Measurements from ENCODE around the gene ITPRID1. TPM values are rescaled to one million over a fixed set of nuclear protein-coding genes. Genes with fewer than 3 reads are reported as not detected.

ITPRID1 gene
- total and polyA plus RNA-seq, 10 of the 15 experiments (the other 5 are each of a cell fraction or from before 2014, with no cell fraction given) = 0.06 TPM; not detected in 9

DNA sequence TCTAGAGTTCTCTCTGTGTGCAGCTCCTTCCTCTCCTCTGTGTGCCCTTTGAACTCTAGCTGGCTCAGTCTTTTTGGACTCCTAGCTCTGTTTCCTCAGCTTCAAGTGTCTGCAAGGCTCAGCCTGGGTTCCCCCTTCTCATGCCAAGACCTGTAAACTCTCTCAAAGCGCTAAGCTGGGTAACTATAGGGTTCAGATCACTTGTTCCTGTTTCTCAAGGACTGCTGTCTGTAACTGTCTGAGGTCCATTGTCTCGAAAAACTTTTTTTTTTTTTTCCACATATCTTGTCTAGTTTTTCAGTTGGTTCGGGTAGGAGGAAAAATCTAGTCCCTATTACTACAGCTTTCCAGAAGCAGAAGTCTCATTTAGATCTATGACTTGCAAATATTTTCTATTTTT is 126.5 kb downstream of the ITPRID1 start (continued):
- TF ChIP-seq, protein P1, sequence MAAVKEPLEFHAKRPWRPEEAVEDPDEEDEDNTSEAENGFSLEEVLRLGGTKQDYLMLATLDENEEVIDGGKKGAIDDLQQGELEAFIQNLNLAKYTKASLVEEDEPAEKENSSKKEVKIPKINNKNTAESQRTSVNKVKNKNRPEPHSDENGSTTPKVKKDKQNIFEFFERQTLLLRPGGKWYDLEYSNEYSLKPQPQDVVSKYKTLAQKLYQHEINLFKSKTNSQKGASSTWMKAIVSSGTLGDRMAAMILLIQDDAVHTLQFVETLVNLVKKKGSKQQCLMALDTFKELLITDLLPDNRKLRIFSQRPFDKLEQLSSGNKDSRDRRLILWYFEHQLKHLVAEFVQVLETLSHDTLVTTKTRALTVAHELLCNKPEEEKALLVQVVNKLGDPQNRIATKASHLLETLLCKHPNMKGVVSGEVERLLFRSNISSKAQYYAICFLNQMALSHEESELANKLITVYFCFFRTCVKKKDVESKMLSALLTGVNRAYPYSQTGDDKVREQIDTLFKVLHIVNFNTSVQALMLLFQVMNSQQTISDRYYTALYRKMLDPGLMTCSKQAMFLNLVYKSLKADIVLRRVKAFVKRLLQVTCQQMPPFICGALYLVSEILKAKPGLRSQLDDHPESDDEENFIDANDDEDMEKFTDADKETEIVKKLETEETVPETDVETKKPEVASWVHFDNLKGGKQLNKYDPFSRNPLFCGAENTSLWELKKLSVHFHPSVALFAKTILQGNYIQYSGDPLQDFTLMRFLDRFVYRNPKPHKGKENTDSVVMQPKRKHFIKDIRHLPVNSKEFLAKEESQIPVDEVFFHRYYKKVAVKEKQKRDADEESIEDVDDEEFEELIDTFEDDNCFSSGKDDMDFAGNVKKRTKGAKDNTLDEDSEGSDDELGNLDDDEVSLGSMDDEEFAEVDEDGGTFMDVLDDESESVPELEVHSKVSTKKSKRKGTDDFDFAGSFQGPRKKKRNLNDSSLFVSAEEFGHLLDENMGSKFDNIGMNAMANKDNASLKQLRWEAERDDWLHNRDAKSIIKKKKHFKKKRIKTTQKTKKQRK (IDR thresholded peaks at IDR 0.05; ENCODE audit: low read depth, low read length) = no peak
- TF ChIP-seq NFYB (IDR thresholded peaks at IDR 0.05; ENCODE audit: insufficient read depth, low read depth, low read length) (no peak), NR2F1 (conservative IDR thresholded peaks at IDR 0.05) (no peak), TCF3 (IDR thresholded peaks at IDR 0.05; ENCODE audit: borderline replicate concordance, insufficient read depth, low read depth, low read length) (no peak), MEF2B (IDR thresholded peaks at IDR 0.05; ENCODE audit: partially characterized antibody, poor library complexity, severe bottlenecking) (no peak), HDAC2 (IDR thresholded peaks at IDR 0.05) (no peak), SP1 (IDR thresholded peaks at IDR 0.05; ENCODE audit: low read depth, low read length) (no peak), MTA2 (IDR thresholded peaks at IDR 0.05; ENCODE audit: low read depth) (no peak), SIX5 (IDR thresholded peaks at IDR 0.05; ENCODE audit: low read depth, low read length, severe bottlenecking) (no peak)
- TF ChIP-seq, protein P2, sequence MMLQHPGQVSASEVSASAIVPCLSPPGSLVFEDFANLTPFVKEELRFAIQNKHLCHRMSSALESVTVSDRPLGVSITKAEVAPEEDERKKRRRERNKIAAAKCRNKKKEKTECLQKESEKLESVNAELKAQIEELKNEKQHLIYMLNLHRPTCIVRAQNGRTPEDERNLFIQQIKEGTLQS (IDR thresholded peaks at IDR 0.05; ENCODE audit: borderline replicate concordance, extremely low read depth, low read depth, low read length) = no peak
- TF ChIP-seq, protein P3, sequence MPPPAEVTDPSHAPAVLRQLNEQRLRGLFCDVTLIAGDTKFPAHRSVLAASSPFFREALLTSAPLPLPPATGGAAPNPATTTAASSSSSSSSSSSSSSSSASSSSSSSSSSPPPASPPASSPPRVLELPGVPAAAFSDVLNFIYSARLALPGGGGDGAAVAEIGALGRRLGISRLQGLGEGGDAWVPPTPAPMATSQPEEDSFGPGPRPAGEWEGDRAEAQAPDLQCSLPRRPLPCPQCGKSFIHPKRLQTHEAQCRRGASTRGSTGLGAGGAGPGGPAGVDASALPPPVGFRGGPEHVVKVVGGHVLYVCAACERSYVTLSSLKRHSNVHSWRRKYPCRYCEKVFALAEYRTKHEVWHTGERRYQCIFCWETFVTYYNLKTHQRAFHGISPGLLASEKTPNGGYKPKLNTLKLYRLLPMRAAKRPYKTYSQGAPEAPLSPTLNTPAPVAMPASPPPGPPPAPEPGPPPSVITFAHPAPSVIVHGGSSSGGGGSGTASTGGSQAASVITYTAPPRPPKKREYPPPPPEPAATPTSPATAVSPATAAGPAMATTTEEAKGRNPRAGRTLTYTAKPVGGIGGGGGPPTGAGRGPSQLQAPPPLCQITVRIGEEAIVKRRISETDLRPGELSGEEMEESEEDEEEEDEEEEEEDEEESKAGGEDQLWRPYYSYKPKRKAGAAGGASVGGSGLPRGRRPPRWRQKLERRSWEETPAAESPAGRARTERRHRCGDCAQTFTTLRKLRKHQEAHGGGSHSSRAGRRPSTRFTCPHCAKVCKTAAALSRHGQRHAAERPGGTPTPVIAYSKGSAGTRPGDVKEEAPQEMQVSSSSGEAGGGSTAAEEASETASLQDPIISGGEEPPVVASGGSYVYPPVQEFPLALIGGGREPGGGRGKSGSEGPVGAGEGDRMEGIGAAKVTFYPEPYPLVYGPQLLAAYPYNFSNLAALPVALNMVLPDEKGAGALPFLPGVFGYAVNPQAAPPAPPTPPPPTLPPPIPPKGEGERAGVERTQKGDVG (CRISPR knock-in tag; IDR thresholded peaks at IDR 0.05) = no peak
